Measurements from ENCODE around the gene DSTYK. TPM values are rescaled to one million over a fixed set of nuclear protein-coding genes. Genes with fewer than 3 reads are reported as not detected.

Gene DSTYK
- total RNA-seq, result 1 to 10 TPM; 8.7 to 9.4 TPM

GRCh38 chr1:205211169-205211838 lies at the start of gene DSTYK:
TSS of gene DSTYK (minus strand) at chr1:205211702. CDS start at chr1:205211535, 167 bp downstream.

GRCh38 chr1:205227584-205228013 lies 16.1 kb upstream of the DSTYK start, which contains the start of gene TMCC2:
TSS of gene TMCC2 (plus strand) at chr1:205227946. CDS start at chr1:205228565, 619 bp downstream.

GRCh38 chr1:205121660-205122488 lies 89.6 kb downstream of the DSTYK start, which contains the start of gene RBBP5:
TSS of gene RBBP5 (minus strand) at chr1:205121978. CDS start at chr1:205121873, 105 bp downstream.

Other genes starting within 250 kb of the DSTYK start
- not detected for gene CNTN2, start 168.5 kb downstream of the DSTYK start, total RNA-seq
- gene TMEM81, start 127.2 kb downstream of the DSTYK start, total RNA-seq, result 1 to 10 TPM; 2.6 to 3.1 TPM
- 10 to 100 TPM; 18.9 to 19.4 TPM for gene RBBP5, start 89.7 kb downstream of the DSTYK start, total RNA-seq
- gene TMCC2, start 16.2 kb upstream of the DSTYK start, total RNA-seq, result 1 to 10 TPM; 1.1 TPM
- 10 to 100 TPM; 19.2 to 20.0 TPM for gene NUAK2, start 110.0 kb upstream of the DSTYK start, total RNA-seq
- not detected for gene KLHDC8A, start 145.2 kb upstream of the DSTYK start, total RNA-seq
- under 1 TPM in 1 of 2 experiments, not detected in 1; 0.38 TPM for gene LEMD1, start 210.4 kb upstream of the DSTYK start, total RNA-seq
- gene BLACAT1, start 244.3 kb upstream of the DSTYK start, total RNA-seq, result under 1 TPM; 0.30 to 0.34 TPM